Coronary artery (tissue), 2 donors: ENCODE data around the gene OGFOD1.

ENCODE experiments used
- DNase-seq: peaks from one replicate; pipeline ENCODE4 v3.0.0-alpha.2; 2017; ENCODE audit warnings: low spot score
- H3K27ac ChIP-seq, 2 donors: fragments of 200-600 bp; sonication (generic); one replicate each; pipeline ENCODE4 v1.5.1; 2016 to 2019
- H3K4me3 ChIP-seq: fragments of 200-600 bp; sonication (generic); 2 replicates; pipeline ENCODE4 v1.5.1; 2016; ENCODE audit warnings: mild to moderate bottlenecking, moderate library complexity
- CTCF ChIP-seq: fragments of 200-600 bp; sonication (generic); IDR thresholded peaks from one replicate; pipeline ENCODE4 v1.5.1; 2019; ENCODE audit warnings: antibody characterized with exemption

The OGFOD1 gene

GRCh38 chr16:56451753-56452689, 667 bp downstream of the OGFOD1 start:
- H3K4me3 ChIP-seq = peak overlapping the region; percentile 98
- peak; percentile 80 for DNase-seq
- TF ChIP-seq CTCF = no peak
- peak overlapping the region; percentile 88 to 91 for H3K27ac ChIP-seq

- DNase-seq = no peak
- no peak for TF ChIP-seq CTCF
- no peak overlapping the region for H3K4me3 ChIP-seq
- no peak overlapping the region for H3K27ac ChIP-seq
Observed at GRCh38 chr16:56457927-56458470, 6.6 kb downstream of the OGFOD1 start.

GRCh38 chr16:56460101-56460500, 8.7 kb downstream of the OGFOD1 start:
- H3K27ac ChIP-seq = no peak overlapping the region
- DNase-seq = no peak
- H3K4me3 ChIP-seq = no peak overlapping the region

GRCh38 chr16:56462064-56462796, 10.9 kb downstream of the OGFOD1 start:
- H3K4me3 ChIP-seq = no peak overlapping the region
- H3K27ac ChIP-seq = no peak overlapping the region
- no peak for TF ChIP-seq CTCF
- DNase-seq = no peak

More at GRCh38 chr16:56460101-56460500, 8.7 kb downstream of the OGFOD1 start:
- TF ChIP-seq CTCF = no peak

GRCh38 chr16:56463153-56463552, 11.8 kb downstream of the OGFOD1 start:
- no peak for TF ChIP-seq CTCF

GRCh38 chr16:56466344-56466743, 15.0 kb downstream of the OGFOD1 start:
- DNase-seq = no peak
- Histone ChIP-seq H3K27ac (no peak overlapping the region), H3K4me3 (no peak overlapping the region)
- TF ChIP-seq CTCF = no peak

More at GRCh38 chr16:56463153-56463552, 11.8 kb downstream of the OGFOD1 start:
- Histone ChIP-seq H3K4me3 (no peak overlapping the region), H3K27ac (no peak overlapping the region)
- DNase-seq = no peak
